Measurements from ENCODE around the gene SRSF5.

SRSF5 gene

GRCh38 chr14:69770559-69770958 is 3.6 kb downstream of the SRSF5 start:
- DNase-seq (ENCODE audit: low read depth in 2 of 2): no peak

DNA sequence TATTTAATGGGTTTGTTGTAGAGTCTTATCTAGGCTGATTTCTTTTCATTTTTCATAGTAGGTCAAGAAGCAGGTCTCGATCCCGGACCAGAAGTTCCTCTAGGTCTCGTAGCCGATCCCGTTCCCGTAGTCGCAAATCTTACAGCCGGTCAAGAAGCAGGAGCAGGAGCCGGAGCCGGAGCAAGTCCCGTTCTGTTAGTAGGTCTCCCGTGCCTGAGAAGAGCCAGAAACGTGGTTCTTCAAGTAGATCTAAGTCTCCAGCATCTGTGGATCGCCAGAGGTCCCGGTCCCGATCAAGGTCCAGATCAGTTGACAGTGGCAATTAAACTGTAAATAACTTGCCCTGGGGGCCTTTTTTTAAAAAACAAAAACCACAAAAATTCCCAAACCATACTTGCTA is 4.2 kb downstream of the SRSF5 start:
- DNase-seq (ENCODE audit: low read depth in 2 of 2): no peak

- no peak for DNase-seq (ENCODE audit: low read depth in 2 of 2)
Observed at GRCh38 chr14:69772082-69773017, 5.4 kb downstream of the SRSF5 start.

DNA sequence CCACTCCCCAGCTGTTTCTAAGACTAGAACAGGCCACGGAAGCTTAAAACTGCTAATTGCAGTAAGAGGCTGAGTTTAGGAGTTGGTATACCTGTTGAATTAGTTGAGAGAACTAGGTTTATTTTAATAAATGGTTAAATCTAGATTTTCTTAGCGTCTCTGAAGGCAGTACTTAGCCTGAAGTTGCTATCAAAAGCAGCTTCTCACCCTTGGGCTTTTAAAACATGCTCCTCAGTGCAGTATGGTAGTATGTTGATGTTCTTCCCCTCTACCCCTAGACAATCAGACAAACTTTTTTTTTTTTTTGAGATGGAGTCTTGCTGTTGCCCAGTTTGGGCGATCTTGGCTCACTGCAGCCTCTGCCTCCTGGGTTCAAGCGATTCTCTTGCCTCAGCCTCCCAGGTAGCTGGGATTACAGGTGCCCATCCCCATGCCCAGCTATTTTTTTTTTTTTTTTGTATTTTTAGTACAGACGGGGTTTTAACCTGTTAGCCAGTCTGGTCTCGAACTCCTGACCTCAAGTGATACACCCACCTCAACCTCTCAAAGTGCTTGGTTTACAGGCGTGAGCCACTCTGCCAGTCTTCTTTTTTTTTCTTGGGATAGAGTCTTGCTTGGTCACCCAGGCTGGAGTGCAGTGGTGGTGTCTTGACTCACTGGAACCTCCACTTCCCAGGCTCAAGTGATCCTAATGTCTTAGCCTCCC is 6.8 kb downstream of the SRSF5 start:
- no peak for DNase-seq (ENCODE audit: low read depth in 2 of 2)

DNA sequence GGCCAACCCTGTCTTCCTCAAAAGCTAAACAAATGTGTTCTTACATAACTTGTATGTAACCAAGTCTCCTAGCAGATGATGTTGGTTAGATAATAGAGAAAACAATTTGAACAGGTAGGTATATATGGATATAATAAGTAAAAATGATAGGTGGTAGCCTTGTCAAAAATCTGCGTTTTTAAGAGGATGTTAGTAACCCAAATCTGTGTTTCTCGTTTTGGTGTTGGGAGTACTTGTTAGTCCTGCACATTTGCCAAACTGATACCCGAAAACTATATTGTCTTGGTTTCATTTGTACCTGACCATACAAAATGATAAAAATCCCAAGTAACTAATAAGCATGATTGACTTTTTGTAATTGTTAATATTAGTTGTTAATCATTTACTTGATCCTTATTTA is 8.1 kb downstream of the SRSF5 start:
- no peak for DNase-seq (ENCODE audit: low read depth in 2 of 2)

GRCh38 chr14:69776875-69777453 is 10.0 kb downstream of the SRSF5 start:
- DNase-seq (ENCODE audit: low read depth in 2 of 2): no peak

DNA sequence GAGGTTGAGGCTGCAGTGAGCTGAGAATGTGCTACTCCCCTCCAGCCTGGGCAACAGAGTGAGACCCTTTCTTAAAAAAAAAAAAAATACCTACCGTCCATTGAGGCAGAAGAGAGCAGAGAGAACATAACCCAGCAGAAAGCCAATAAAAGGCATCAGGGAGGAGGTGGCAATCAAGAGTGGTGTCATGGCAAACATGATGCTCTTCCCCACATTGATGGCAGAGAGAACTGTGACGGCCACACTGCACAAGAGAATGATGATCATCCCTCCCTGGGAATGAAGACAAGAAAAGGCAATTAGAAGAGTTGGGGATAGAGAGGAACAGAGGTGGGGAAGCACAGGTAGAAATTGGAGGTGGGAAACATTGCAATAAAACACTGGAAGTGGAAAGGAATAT is 12.1 kb downstream of the SRSF5 start:
- DNase-seq (ENCODE audit: low read depth in 2 of 2): no peak

DNA sequence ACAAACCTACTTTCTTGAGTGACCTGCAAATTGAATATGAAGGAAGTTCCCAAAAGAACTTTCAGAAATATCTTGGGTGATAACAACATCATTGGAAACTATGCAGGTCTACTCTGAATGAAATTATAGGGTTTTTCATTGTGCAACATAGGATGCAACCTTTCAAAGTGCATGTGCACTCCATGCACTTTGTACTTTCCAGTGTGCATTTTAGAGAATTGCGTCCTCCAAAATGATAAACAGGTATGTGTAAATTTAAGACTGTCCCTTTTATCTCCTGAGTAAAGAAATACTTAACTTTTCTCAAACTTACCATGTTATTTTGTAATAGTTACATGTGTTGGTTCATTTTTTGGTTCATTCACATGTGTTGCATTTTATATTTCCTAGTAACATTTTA is 13.2 kb downstream of the SRSF5 start:
- no peak for DNase-seq (ENCODE audit: low read depth in 2 of 2)

DNA sequence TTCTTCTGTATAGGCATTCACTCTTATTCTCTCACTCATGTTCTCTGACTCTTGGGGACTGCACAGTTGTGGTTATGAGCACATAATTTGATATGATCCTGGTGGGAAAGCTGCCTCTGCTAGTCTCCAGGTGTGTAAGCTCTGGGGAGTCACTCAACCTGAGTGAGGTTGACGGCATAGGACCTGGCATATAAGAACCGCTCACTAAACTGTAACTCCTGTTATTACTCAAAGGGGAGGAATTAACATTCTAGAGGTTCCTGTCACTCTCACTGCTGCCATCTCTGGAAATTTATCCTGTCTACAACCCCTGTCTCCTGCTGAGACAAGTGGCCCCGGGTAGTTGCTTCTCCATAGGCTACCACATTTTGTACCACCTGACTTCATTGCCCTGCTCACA is 14.0 kb downstream of the SRSF5 start:
- DNase-seq (ENCODE audit: low read depth in 2 of 2): no peak

DNA sequence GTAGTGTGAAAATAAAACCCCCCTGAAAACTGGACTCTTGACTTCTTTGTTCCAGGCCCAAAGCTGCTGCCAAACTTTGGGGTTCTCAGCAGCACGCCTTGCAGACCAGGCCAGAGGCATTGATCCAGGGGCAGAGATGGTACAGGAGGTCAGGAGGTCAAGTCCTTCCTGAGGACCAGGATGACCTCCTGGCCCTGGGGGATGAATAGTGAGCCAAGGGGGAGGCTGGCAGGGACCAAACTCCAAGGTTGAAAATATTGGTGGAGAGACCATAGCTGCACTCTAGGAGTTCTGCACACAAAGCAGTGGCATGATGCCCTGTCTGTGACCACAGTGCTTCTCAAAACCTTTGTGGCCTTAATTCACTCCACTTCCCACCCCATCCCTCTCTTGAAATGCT is 18.0 kb downstream of the SRSF5 start:
- no peak for DNase-seq (ENCODE audit: low read depth in 2 of 2)

DNA sequence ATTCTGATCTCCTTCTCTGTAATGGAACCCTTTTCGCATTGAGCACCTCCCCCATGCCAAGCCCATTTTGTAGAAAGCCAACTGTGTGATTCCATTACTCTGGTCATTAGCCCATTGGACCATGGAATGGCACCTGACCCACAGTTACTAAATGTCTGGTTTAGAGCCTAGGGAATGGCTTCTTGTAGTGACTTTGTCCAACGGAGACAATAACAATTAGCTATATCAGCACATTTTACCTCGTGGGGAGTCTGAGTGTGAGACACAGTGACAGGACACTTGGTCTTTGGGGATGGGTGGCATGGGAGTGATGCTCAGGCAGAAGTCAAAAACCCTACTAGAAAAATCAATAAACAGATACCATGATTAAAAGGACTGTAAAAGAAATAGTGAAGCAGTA is 19.7 kb downstream of the SRSF5 start:
- DNase-seq (ENCODE audit: low read depth in 2 of 2): no peak

GRCh38 chr14:69789118-69789640 is 22.2 kb downstream of the SRSF5 start:
- no peak for DNase-seq (ENCODE audit: low read depth in 2 of 2)

GRCh38 chr14:69792887-69793421 is 26.0 kb downstream of the SRSF5 start:
- no peak for DNase-seq (ENCODE audit: low read depth in 2 of 2)

- no peak for DNase-seq (ENCODE audit: low read depth in 2 of 2)
Observed at GRCh38 chr14:69794791-69795190, 27.8 kb downstream of the SRSF5 start.

DNA sequence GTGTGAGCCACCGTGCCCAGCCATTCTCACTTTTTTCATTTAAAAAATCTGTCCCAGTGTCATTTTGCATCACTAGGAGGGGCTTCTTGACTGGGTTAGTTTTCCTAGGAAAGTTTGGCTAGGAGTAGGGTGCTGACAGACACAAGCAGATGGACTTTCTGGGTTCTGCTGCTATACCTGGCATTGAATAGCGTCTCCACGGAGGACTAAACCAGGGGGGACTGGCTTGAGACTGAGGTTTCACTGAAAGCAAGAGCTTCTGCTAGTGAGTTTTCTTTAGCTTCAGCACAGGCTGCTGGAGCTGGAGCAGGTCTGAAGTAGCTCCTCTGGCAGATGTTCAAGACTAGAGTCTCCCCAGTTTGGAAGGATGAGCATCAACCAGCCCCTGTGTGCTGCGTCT is 28.7 kb downstream of the SRSF5 start:
- no peak for DNase-seq (ENCODE audit: low read depth in 2 of 2)

GRCh38 chr14:69796797-69797500 is 30.0 kb downstream of the SRSF5 start, which contains the start of gene SLC10A1:
TSS of gene SLC10A1 (minus strand) at chr14:69797241. CDS start at chr14:69797155, 86 bp downstream.
- no peak for DNase-seq (ENCODE audit: low read depth in 2 of 2)

- DNase-seq (ENCODE audit: low read depth in 2 of 2): no peak
Observed at GRCh38 chr14:69797573-69798338, 30.8 kb downstream of the SRSF5 start.

DNA sequence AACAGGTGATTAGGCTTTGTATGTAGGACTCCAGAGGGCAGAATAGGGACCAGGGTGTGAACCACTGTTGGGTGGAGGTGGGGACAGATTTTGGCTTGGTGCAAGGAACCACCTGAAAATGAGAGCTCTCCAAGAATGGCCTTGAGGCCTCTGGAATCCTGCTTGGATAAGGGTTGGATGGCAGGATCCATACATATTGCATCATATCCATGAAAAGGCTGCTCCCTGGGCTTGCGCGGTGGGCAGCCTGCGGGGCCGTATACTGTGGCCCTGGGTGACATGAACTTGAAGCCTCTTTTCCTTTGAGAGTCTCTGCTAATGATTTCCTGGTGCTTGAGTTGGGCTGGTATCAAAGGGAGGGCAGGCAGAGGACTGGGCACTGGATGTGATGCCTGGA is 31.4 kb downstream of the SRSF5 start:
- DNase-seq (ENCODE audit: low read depth in 2 of 2): no peak

DNA sequence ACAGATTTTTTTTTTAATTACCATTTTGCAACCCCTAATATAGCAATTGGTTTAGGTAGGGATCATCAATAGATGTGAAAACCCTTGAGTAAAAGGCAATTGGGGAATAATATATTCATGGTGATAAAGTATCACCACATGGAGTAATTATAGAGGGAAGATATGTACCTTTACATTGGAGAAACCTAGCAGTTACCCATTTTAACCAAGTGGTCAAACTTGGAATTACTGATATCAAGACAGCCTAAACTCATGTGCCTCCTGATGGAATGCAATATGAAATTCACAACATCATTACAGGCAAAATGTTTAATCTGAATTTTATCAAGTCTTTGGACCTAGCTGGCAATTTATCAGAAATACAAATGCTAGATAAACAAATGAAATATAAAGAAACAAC is 36.8 kb downstream of the SRSF5 start:
- no peak for DNase-seq (ENCODE audit: low read depth in 2 of 2)

GRCh38 chr14:69804902-69805301 is 38.0 kb downstream of the SRSF5 start:
- DNase-seq (ENCODE audit: low read depth in 2 of 2): no peak

- no peak for DNase-seq (ENCODE audit: low read depth in 2 of 2)
Observed at GRCh38 chr14:69807192-69807591, 40.2 kb downstream of the SRSF5 start.

All from activated CD8-positive, alpha-beta memory T cell treated with anti-CD3 and anti-CD28 coated beads for 4 hours (primary cell).